ENCODE results near the gene NOG.
A peak's percentile ranks its signal among the peaks of the same experiment; 100 is the strongest.

The NOG gene

GRCh38 chr17:56593646-56594319 is at the start of gene NOG:
TSS of gene NOG (plus strand) at chr17:56593699. CDS start at chr17:56594224, 525 bp downstream.
- peak within 1 kb of the TSS; percentile 48 for H3K4me3 ChIP-seq (ENCODE audit: control insufficient read depth, low read depth, low read length)
- peak; percentile 11 for DNase-seq (ENCODE audit: low read depth)
- TF ChIP-seq CTCF (IDR thresholded peaks at IDR 0.05; ENCODE audit: control insufficient read depth, insufficient read depth, low read depth, low read length, missing control alignments) = no peak

- no peak for TF ChIP-seq CTCF (IDR thresholded peaks at IDR 0.05; ENCODE audit: control insufficient read depth, insufficient read depth, low read depth, low read length, missing control alignments)
- H3K4me3 ChIP-seq (ENCODE audit: control insufficient read depth, low read depth, low read length) = no peak overlapping the region
These were observed 48.4 kb upstream of the NOG start for GRCh38 chr17:56545106-56545505.

GRCh38 chr17:56545930-56546329 is 47.6 kb upstream of the NOG start:
- no peak for TF ChIP-seq CTCF (IDR thresholded peaks at IDR 0.05; ENCODE audit: control insufficient read depth, insufficient read depth, low read depth, low read length, missing control alignments)
- no peak for DNase-seq (ENCODE audit: low read depth)
- H3K4me3 ChIP-seq (ENCODE audit: control insufficient read depth, low read depth, low read length) = no peak overlapping the region

More at GRCh38 chr17:56545106-56545505, 48.4 kb upstream of the NOG start:
- no peak for DNase-seq (ENCODE audit: low read depth)

GRCh38 chr17:56548661-56549060 is 44.8 kb upstream of the NOG start:
- H3K4me3 ChIP-seq (ENCODE audit: control insufficient read depth, low read depth, low read length) = no peak overlapping the region
- TF ChIP-seq CTCF (IDR thresholded peaks at IDR 0.05; ENCODE audit: control insufficient read depth, insufficient read depth, low read depth, low read length, missing control alignments) = no peak
- no peak for DNase-seq (ENCODE audit: low read depth)

- DNase-seq (ENCODE audit: low read depth) = no peak
- H3K4me3 ChIP-seq (ENCODE audit: control insufficient read depth, low read depth, low read length) = no peak overlapping the region
- TF ChIP-seq CTCF (IDR thresholded peaks at IDR 0.05; ENCODE audit: control insufficient read depth, insufficient read depth, low read depth, low read length, missing control alignments) = no peak
These were observed 44.0 kb upstream of the NOG start for GRCh38 chr17:56549501-56549900.

GRCh38 chr17:56557682-56558081 is 35.8 kb upstream of the NOG start:
- no peak for DNase-seq (ENCODE audit: low read depth)
- TF ChIP-seq CTCF (IDR thresholded peaks at IDR 0.05; ENCODE audit: control insufficient read depth, insufficient read depth, low read depth, low read length, missing control alignments) = no peak
- H3K4me3 ChIP-seq (ENCODE audit: control insufficient read depth, low read depth, low read length) = no peak overlapping the region

Measured in AG09309 (cell line).